ENCODE data around the gene HLX. TPM values are rescaled to one million over a fixed set of nuclear protein-coding genes. Genes with fewer than 3 reads are reported as not detected.

The HLX gene, protein sequence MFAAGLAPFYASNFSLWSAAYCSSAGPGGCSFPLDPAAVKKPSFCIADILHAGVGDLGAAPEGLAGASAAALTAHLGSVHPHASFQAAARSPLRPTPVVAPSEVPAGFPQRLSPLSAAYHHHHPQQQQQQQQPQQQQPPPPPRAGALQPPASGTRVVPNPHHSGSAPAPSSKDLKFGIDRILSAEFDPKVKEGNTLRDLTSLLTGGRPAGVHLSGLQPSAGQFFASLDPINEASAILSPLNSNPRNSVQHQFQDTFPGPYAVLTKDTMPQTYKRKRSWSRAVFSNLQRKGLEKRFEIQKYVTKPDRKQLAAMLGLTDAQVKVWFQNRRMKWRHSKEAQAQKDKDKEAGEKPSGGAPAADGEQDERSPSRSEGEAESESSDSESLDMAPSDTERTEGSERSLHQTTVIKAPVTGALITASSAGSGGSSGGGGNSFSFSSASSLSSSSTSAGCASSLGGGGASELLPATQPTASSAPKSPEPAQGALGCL
- total RNA-seq (22.3 and 25.2 TPM in 2 replicates), polyA plus RNA-seq (5.4 and 8.2 TPM in 2 replicates), polyA minus RNA-seq (ENCODE audit: low replicate concordance) (8.4 and 12.3 TPM in 2 replicates)
- polyA plus RNA-seq (2012), result 11.6 and 14.7 TPM in 2 replicates

GRCh38 chr1:220879076-220879508, at the start of gene HLX:
Gene HLX (plus strand): TSS chr1:220879443. CDS start chr1:220879858, 415 bp downstream.
- Histone ChIP-seq H3K27ac (ENCODE audit: insufficient read depth, low read length) (peak within 1 kb of the TSS; percentile 84), H3K4me2 (ENCODE audit: extremely low read depth, insufficient read depth, low read length) (peak within 1 kb of the TSS; percentile 91), H2AFZ (ENCODE audit: low read length) (peak within 1 kb of the TSS; percentile 72), H3K9ac (ENCODE audit: insufficient read depth, low read length) (peak within 1 kb of the TSS; percentile 84), H3K79me2 (ENCODE audit: control insufficient read depth, insufficient read depth, low read length) (peaks cover 27% of the 10 kb centered on the region), H3K4me1 (ENCODE audit: control insufficient read depth, extremely low read depth, insufficient read depth, low read length) (peaks cover 13% of the 10 kb centered on the region), H3K4me3 (replicated peaks in 1 of 4; ENCODE audit: control extremely low read depth in 1 of 4, insufficient read depth in 1 of 4, low read depth in 3 of 4, low read length in 4 of 4) (peak within 1 kb of the TSS; percentile 71 to 95 (median 86)), H4K20me1 (ENCODE audit: control insufficient read depth, extremely low read depth, insufficient read depth, low read length) (no peaks in the 10 kb centered on the region), H3K27me3 (ENCODE audit: control insufficient read depth, insufficient read depth, low read length) (no peaks in the 10 kb centered on the region), H3K36me3 (ENCODE audit: control insufficient read depth, insufficient read depth, low read length) (peaks cover 9% of the 10 kb centered on the region), H3K9me3 (ENCODE audit: control insufficient read depth, insufficient read depth, low read depth, low read length) (no peaks in the 10 kb centered on the region)
- peak; percentile 89 to 95 for DNase-seq (ENCODE audit: low read depth in 2 of 2)
- TF ChIP-seq CTCF (conservative IDR thresholded peaks at IDR 0.05 in 1 of 2, IDR thresholded peaks at IDR 0.05 in 1 of 2; ENCODE audit: low read depth in 1 of 2, low read length in 2 of 2), result no peak
- no peak for TF ChIP-seq EZH2 (IDR thresholded peaks at IDR 0.05; ENCODE audit: low read length, missing control alignments)

DNA sequence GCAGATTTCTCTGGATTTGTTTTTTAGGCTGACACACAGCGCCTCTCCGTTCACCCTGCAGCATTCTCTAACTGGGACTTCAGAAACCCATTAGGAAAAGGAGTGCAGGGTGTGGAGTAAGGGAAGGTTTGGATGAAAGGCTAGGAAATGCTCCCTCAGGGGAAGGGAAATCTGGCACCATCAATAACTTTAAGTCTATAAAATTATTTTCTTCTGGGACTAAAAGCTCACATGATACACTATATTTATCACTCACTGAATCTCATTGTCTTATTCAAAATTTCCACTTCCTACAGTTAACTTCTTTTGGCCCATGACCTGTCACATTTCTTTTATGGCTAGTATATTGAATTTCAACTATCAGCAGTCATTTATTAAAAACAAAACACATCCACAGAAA, 45.8 kb upstream of the HLX start:
- no peaks in the 10 kb centered on the region for H3K36me3 ChIP-seq (ENCODE audit: control insufficient read depth, insufficient read depth, low read length)
- H4K20me1 ChIP-seq (ENCODE audit: control insufficient read depth, extremely low read depth, insufficient read depth, low read length), result no peaks in the 10 kb centered on the region
- H3K27me3 ChIP-seq (ENCODE audit: control insufficient read depth, insufficient read depth, low read length), result peaks cover 2% of the 10 kb centered on the region
- H3K27ac ChIP-seq (ENCODE audit: insufficient read depth, low read length), result no peak overlapping the region
- H3K4me3 ChIP-seq (replicated peaks in 1 of 4; ENCODE audit: control extremely low read depth in 1 of 4, insufficient read depth in 1 of 4, low read depth in 3 of 4, low read length in 4 of 4), result no peak overlapping the region
- no peak overlapping the region for H3K4me2 ChIP-seq (ENCODE audit: extremely low read depth, insufficient read depth, low read length)
- H3K4me1 ChIP-seq (ENCODE audit: control insufficient read depth, extremely low read depth, insufficient read depth, low read length), result no peaks in the 10 kb centered on the region
- TF ChIP-seq EZH2 (IDR thresholded peaks at IDR 0.05; ENCODE audit: low read length, missing control alignments) (no peak), CTCF (conservative IDR thresholded peaks at IDR 0.05 in 1 of 2, IDR thresholded peaks at IDR 0.05 in 1 of 2; ENCODE audit: low read depth in 1 of 2, low read length in 2 of 2) (no peak)
- no peaks in the 10 kb centered on the region for H3K79me2 ChIP-seq (ENCODE audit: control insufficient read depth, insufficient read depth, low read length)
- no peaks in the 10 kb centered on the region for H3K9me3 ChIP-seq (ENCODE audit: control insufficient read depth, insufficient read depth, low read depth, low read length)
- DNase-seq (ENCODE audit: low read depth in 2 of 2), result no peak
- H2AFZ ChIP-seq (ENCODE audit: low read length), result no peak overlapping the region
- H3K9ac ChIP-seq (ENCODE audit: insufficient read depth, low read length), result no peak overlapping the region

GRCh38 chr1:220834155-220834870, 44.9 kb upstream of the HLX start:
- no peak overlapping the region for H3K4me3 ChIP-seq (replicated peaks in 1 of 4; ENCODE audit: control extremely low read depth in 1 of 4, insufficient read depth in 1 of 4, low read depth in 3 of 4, low read length in 4 of 4)
- TF ChIP-seq EZH2 (IDR thresholded peaks at IDR 0.05; ENCODE audit: low read length, missing control alignments) (no peak), CTCF (conservative IDR thresholded peaks at IDR 0.05 in 1 of 2, IDR thresholded peaks at IDR 0.05 in 1 of 2; ENCODE audit: low read depth in 1 of 2, low read length in 2 of 2) (no peak)
- H3K9ac ChIP-seq (ENCODE audit: insufficient read depth, low read length), result no peak overlapping the region
- H3K4me2 ChIP-seq (ENCODE audit: extremely low read depth, insufficient read depth, low read length), result no peak overlapping the region
- H3K27ac ChIP-seq (ENCODE audit: insufficient read depth, low read length), result no peak overlapping the region
- H3K4me1 ChIP-seq (ENCODE audit: control insufficient read depth, extremely low read depth, insufficient read depth, low read length), result no peaks in the 10 kb centered on the region
- no peaks in the 10 kb centered on the region for H3K9me3 ChIP-seq (ENCODE audit: control insufficient read depth, insufficient read depth, low read depth, low read length)
- no peaks in the 10 kb centered on the region for H3K79me2 ChIP-seq (ENCODE audit: control insufficient read depth, insufficient read depth, low read length)
- H2AFZ ChIP-seq (ENCODE audit: low read length), result no peak overlapping the region
- no peaks in the 10 kb centered on the region for H4K20me1 ChIP-seq (ENCODE audit: control insufficient read depth, extremely low read depth, insufficient read depth, low read length)
- no peak for DNase-seq (ENCODE audit: low read depth in 2 of 2)
- peaks cover 2% of the 10 kb centered on the region for H3K27me3 ChIP-seq (ENCODE audit: control insufficient read depth, insufficient read depth, low read length)
- no peaks in the 10 kb centered on the region for H3K36me3 ChIP-seq (ENCODE audit: control insufficient read depth, insufficient read depth, low read length)
